Progenitor cell of endocrine pancreas (in vitro differentiated cells): ENCODE measurements around the gene ORMDL1. TPM values are rescaled to one million over a fixed set of nuclear protein-coding genes. Genes with fewer than 3 reads are reported as not detected.
"Not testable (repeated sequence)": the region's sequence is repeated elsewhere in the genome, so short reads cannot be mapped to it uniquely, and the experiment has no call there.

Experiments
- DNase-seq: peaks from one replicate; pipeline ENCODE4 v3.0.0; 2021; ENCODE audit warnings: low spot score; ENCODE audit not compliant: unreplicated experiment
- H3K27ac Mint-ChIP-seq: 2 replicates; pipeline ENCODE4 v1.8.0; 2021; ENCODE audit warnings: mild to moderate bottlenecking, moderate library complexity, mixed read lengths
- H3K27me3 Mint-ChIP-seq: 2 replicates; pipeline ENCODE4 v1.8.0; 2021; ENCODE audit warnings: mixed read lengths
- H3K36me3 Mint-ChIP-seq: 2 replicates; pipeline ENCODE4 v1.8.0; 2022; ENCODE audit warnings: mixed read lengths; ENCODE audit not compliant: insufficient read depth
- H3K4me1 Mint-ChIP-seq: 2 replicates; pipeline ENCODE4 v1.8.0; 2021; ENCODE audit warnings: low read depth, mixed read lengths
- H3K4me3 Mint-ChIP-seq: 2 replicates; pipeline ENCODE4 v1.8.0; 2021; ENCODE audit warnings: low read depth, mild to moderate bottlenecking, moderate library complexity, mixed read lengths
- H3K9me3 Mint-ChIP-seq: 2 replicates; pipeline ENCODE4 v1.8.0; 2021; ENCODE audit warnings: low read depth, mixed read lengths
- total RNA-seq: library from RNA; stranded (reverse); gene quantifications from 2 replicates; pipeline ENCODE4 v1.2.1, GENCODE V29; 2021
- TF ChIP-seq, protein P1 (sequence below): fragments of 200-600 bp; sonication (generic); IDR thresholded peaks from one replicate; pipeline ENCODE4 v1.5.0; 2021; ENCODE audit warnings: antibody characterized with exemption, mild to moderate bottlenecking; ENCODE audit not compliant: unreplicated experiment

Gene ORMDL1
- total RNA-seq, 1 donor from 2014 or later = 74.1 TPM

DNA sequence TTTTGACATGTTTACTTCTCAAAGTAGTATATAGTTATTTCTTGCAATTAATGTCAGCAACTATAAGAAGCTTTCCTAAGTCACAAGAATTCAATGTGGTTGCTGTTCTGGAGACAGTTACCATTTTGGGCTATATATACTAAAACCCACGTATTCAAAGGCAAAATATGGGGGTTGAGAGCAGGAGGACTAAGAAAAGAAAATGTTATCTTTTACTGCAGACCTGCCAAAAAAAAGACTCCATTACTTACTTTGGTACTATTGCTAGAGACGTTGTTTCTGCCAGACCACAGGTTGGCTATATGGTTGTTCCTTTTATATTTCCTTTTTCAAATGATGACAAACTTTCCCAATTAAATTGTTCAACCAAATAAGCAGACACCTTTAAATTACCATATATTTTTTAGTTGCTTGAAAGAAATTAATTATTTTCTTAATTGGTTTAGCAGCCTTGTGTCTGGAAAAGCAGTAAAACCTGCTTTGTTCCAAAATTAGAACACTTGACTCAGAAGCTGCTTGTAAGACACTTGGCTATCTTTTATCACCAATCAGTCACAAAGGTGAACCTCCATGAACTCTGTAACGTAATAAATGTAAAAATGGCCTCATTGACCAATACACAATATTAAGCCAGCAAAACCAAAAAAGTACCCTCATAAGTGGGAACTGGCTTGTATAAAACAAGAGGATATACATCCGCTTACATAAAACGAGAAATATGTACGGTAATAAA is 13.4 kb downstream of the ORMDL1 start:
- TF ChIP-seq, protein P1, sequence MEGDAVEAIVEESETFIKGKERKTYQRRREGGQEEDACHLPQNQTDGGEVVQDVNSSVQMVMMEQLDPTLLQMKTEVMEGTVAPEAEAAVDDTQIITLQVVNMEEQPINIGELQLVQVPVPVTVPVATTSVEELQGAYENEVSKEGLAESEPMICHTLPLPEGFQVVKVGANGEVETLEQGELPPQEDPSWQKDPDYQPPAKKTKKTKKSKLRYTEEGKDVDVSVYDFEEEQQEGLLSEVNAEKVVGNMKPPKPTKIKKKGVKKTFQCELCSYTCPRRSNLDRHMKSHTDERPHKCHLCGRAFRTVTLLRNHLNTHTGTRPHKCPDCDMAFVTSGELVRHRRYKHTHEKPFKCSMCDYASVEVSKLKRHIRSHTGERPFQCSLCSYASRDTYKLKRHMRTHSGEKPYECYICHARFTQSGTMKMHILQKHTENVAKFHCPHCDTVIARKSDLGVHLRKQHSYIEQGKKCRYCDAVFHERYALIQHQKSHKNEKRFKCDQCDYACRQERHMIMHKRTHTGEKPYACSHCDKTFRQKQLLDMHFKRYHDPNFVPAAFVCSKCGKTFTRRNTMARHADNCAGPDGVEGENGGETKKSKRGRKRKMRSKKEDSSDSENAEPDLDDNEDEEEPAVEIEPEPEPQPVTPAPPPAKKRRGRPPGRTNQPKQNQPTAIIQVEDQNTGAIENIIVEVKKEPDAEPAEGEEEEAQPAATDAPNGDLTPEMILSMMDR = no peak
- no peak overlapping the region for H3K4me3 Mint-ChIP-seq
- H3K36me3 Mint-ChIP-seq = peaks cover 23% of the 10 kb centered on the region
- no peaks in the 10 kb centered on the region for H3K4me1 Mint-ChIP-seq
- no peak for DNase-seq
- no peak overlapping the region for H3K27ac Mint-ChIP-seq
- H3K9me3 Mint-ChIP-seq = no peaks in the 10 kb centered on the region
- no peaks in the 10 kb centered on the region for H3K27me3 Mint-ChIP-seq

DNA sequence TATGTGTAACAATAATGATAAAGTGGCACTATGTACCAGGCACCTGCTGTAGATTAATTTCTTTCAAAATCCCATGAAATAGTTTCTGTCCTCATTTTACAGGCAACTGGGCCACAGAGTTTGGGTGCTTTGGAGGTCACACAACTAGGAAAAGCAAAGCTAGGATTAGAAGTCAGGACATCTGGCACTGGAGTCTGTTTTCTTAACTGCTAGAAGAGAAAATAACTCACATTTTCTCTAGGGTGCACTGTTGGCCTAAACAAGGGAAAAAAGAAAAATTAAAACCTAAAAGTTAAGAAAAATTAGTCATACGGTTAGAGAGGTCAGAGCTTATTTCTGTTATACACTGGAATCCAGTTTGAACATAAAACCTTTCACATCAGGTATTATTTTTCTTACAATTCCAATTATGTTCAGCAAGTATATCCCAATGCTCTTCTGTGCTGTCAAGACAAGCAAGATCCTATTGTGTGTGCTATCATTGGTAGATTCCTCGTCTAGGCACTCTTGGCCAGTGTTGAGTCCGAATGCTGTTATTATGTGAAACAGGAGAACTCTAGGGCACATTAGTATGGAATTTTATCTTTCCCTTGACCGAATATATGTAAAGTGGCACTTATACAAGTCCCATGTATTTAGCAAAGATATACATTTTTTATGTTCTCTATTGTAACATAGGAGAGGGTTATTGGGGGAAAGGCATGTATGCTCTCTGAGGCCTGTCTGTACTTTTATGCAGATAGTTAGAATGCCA is 20.1 kb downstream of the ORMDL1 start:
- Mint-ChIP-seq H3K4me3 (peak overlapping the region; percentile 88), H3K27ac (no peak overlapping the region), H3K9me3 (no peaks in the 10 kb centered on the region)

DNA sequence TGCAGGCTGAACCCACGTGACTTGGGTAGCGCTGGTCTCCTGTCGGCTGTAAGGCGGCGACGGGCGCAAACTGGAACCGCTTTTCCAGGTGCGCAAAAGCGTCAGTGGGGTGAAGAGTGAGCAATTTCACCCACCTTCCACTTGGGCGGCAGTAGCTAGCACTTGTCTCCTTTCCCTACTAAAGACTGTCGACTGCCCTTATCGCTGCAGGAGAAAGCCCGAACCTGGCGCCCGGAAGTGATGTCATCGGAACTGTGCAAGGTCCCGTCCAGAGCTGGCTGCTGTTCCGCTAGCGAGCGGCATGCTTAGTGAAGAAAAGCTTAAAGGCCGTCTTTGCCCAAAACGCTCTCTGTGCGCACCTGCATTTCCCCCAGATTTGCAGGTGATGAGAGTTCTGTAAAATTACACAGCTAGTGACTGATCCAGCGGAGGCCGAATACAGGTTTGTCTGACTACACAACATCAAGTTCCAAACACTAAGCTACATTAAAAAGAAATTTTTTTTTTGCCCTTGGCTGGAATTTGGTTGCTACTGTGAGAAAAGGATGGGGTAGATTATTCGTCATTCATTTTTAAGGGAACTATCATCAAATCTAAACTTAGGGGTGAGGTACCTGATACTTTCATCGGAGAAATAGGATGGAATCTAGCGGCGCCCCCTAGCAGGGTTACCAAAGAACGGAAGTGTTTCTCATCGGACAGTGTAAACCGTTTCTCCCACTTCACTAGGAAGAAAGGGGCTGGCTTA is 21.4 kb downstream of the ORMDL1 start, which contains the start of gene OSGEPL1:
TSS of gene OSGEPL1 (minus strand) at position 242 of the 748 bp plus-strand sequence. CDS start 1,152 bp downstream, outside the sequence.
- H3K4me1 Mint-ChIP-seq = peaks cover 4% of the 10 kb centered on the region
- TF ChIP-seq, protein P1 = peak; percentile 62
- DNase-seq = peak; percentile 79
- H3K27me3 Mint-ChIP-seq = no peaks in the 10 kb centered on the region
- H3K9me3 Mint-ChIP-seq = no peaks in the 10 kb centered on the region
- H3K4me3 Mint-ChIP-seq = peak within 1 kb of the TSS; percentile 88
- H3K27ac Mint-ChIP-seq = peak within 1 kb of the TSS; percentile 94
- H3K36me3 Mint-ChIP-seq = peaks cover 12% of the 10 kb centered on the region

More for the DNA sequence above, 20.1 kb downstream of the ORMDL1 start:
- Mint-ChIP-seq H3K4me1 (peaks cover 4% of the 10 kb centered on the region), H3K36me3 (peaks cover 11% of the 10 kb centered on the region), H3K27me3 (no peaks in the 10 kb centered on the region)
- TF ChIP-seq, protein P1 = no peak
- no peak for DNase-seq

DNA sequence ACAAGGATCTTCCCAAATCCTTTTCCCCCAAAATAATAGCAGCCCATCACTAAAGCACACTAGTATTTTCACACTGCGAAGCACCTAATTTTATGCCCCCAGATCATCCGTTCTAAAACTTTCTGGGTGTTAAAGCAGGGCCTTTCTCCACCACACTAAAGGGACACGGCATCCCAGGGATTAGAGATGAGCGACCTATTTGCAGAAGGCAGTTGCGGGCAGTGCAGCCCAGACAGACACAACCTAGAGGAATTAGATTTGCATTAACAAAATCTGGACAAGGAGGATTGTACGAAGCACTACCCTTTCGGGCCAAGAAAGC is 21.9 kb downstream of the ORMDL1 start:
- Mint-ChIP-seq H3K27ac (peak overlapping the region; percentile 94), H3K4me1 (peaks cover 4% of the 10 kb centered on the region), H3K4me3 (peak overlapping the region; percentile 88), H3K36me3 (peaks cover 11% of the 10 kb centered on the region), H3K9me3 (no peaks in the 10 kb centered on the region), H3K27me3 (no peaks in the 10 kb centered on the region)
- TF ChIP-seq, protein P1 = no peak
- DNase-seq = no peak

DNA sequence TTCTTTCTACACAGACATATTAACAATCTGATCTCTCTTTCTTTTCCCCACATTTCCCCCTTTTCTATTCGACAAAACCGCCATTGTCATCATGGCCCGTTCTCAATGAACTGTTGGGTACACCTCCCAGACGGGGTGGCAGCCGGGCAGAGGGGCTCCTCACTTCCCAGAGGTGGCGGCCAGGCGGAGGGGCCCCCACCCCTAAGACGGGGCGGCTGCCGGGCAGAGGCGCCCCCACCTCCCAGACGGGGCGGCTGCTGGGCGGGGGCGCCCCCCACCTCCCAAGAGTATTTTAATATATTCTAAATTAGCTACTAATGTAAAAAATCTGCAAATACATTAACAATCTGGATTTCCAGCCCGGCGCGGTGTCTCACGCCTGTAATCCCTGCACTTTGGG is 24.0 kb downstream of the ORMDL1 start:
- not testable (repeated sequence) for H3K36me3 Mint-ChIP-seq, H3K9me3 Mint-ChIP-seq, H3K4me3 Mint-ChIP-seq, H3K4me1 Mint-ChIP-seq, H3K27ac Mint-ChIP-seq, DNase-seq, H3K27me3 Mint-ChIP-seq
